ENCODE measurements around the gene GSG1L. TPM values are rescaled to one million over a fixed set of nuclear protein-coding genes. Genes with fewer than 3 reads are reported as not detected.

The GSG1L gene
- under 1 TPM in 1 of 2 donors, not detected in 1; 0.29 TPM for total RNA-seq

DNA sequence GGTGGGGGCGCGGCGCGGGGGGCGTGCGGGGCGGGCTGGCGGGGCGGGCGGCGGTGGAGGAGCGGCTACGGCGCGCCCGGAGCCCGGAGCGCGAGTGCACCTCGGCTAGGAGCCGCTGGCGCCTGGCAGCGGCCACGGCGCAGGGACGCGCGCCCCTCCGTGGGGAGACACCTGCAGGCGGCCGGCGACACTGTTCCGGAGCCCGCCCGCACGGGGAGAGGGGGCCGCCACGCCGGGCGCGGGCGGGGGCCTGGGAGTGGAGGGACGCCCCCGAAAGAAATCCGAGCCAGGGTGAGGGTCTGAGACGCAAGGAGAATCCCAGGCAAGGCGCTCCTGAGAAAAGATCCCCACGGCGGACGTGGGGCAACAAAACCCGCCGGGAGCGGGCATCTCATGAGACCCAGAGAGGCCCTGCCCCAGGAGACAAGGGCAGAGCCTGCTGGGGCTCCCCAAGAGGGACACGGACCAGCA, at the start of gene GSG1L:
TSS of gene GSG1L (minus strand) at position 124 of the 471 bp plus-strand sequence. CDS start 290 bp downstream, outside the sequence.
- Mint-ChIP-seq H3K9me3 (no peaks in the 10 kb centered on the region), H3K4me1 (no peaks in the 10 kb centered on the region), H3K27ac (no peak within 1 kb of the TSS), H3K4me3 (no peak within 1 kb of the TSS), H3K36me3 (ENCODE audit: low read depth) (no peaks in the 10 kb centered on the region), H3K27me3 (peaks cover 34% of the 10 kb centered on the region)
- no peak for ATAC-seq (replicated peaks)

DNA sequence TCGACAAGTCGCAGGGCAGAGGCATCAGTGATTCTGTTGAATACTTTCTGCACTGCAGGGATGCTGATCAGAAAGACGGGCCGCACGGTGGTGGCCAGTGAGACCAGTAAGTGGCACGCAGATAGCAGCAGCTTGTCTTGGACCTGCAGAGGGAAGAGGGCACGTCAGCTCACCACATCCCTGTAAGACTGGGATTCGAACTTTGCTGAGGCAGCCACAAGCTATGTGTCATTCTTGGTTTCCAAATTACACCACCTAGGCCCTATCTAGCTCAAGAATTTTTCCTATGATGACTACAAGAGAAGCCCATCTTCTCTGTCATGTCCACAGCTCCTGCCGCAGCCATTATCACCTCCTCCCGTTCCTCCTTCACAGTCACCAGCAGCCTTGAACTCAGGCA, 49.4 kb upstream of the GSG1L start:
- ATAC-seq (replicated peaks) = peak; percentile 97
- Mint-ChIP-seq H3K4me1 (peaks cover 20% of the 10 kb centered on the region), H3K4me3 (peak overlapping the region; percentile 52), H3K27ac (peak overlapping the region; percentile 78), H3K36me3 (ENCODE audit: low read depth) (peaks cover 99% of the 10 kb centered on the region), H3K9me3 (no peaks in the 10 kb centered on the region), H3K27me3 (no peaks in the 10 kb centered on the region)

DNA sequence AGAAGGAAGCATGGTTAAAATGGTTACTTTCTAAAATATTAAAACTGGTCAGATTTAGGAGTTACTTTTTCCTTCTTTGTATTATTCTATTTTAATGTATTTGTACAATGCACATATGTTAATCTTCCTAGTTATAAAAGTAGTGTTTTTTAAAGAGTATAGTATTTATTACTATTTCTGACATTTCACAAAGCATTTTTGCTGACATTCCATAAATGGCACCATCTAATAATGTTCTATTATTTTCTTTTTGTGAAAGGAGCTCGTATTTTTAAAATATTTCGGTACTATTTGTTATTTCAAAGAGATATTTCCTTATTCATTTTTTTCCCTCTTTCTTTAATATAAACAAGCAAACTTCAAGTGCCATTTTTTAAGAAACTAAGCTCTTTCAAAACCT, 47.5 kb upstream of the GSG1L start:
- Mint-ChIP-seq H3K4me1 (peaks cover 20% of the 10 kb centered on the region), H3K4me3 (no peak overlapping the region), H3K27ac (peak overlapping the region; percentile 78), H3K9me3 (no peaks in the 10 kb centered on the region), H3K36me3 (ENCODE audit: low read depth) (peaks cover 99% of the 10 kb centered on the region), H3K27me3 (no peaks in the 10 kb centered on the region)
- ATAC-seq (replicated peaks) = no peak

DNA sequence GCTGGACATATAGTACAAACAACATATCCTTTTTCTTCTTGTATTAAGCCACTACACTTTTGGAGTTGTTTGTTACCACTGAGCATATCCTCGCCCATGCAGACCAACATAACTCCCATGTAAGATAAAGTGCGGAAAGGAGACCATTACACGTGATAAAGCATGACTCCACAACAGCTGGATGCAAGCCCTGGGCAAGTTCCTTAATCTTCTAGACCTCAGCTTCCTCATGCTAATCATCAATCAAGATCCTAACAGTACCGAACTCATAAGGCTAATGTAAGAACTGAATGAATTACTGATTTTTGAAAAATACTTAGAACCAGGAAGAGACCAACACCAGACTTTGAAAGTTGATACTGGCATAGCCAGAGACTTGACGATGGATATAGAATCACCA, 47.0 kb upstream of the GSG1L start:
- no peaks in the 10 kb centered on the region for H3K9me3 Mint-ChIP-seq
- H3K4me3 Mint-ChIP-seq = no peak overlapping the region
- peak overlapping the region; percentile 78 for H3K27ac Mint-ChIP-seq
- H3K36me3 Mint-ChIP-seq (ENCODE audit: low read depth) = peaks cover 99% of the 10 kb centered on the region
- ATAC-seq (replicated peaks) = no peak
- no peaks in the 10 kb centered on the region for H3K27me3 Mint-ChIP-seq
- H3K4me1 Mint-ChIP-seq = peaks cover 20% of the 10 kb centered on the region

DNA sequence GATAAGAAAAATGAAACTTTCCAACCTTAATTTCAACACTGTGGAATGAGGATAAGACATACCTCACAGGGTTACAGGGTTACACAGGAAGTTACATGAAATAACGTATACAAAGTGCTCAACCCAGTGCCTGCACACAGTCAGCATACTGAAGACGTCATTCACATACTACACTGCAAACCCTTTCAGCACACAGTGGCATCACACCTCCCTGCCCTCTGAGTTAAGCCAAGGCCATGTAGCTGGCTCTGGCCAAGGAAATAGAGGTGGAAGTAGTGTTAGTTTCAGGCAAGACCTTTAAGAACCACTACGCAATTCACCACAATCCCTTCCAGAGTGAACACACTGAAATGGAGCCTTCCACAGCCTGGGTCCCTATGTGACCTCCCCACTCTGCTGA, 46.6 kb upstream of the GSG1L start:
- peaks cover 99% of the 10 kb centered on the region for H3K36me3 Mint-ChIP-seq (ENCODE audit: low read depth)
- H3K27ac Mint-ChIP-seq = peak overlapping the region; percentile 78
- no peak for ATAC-seq (replicated peaks)

DNA sequence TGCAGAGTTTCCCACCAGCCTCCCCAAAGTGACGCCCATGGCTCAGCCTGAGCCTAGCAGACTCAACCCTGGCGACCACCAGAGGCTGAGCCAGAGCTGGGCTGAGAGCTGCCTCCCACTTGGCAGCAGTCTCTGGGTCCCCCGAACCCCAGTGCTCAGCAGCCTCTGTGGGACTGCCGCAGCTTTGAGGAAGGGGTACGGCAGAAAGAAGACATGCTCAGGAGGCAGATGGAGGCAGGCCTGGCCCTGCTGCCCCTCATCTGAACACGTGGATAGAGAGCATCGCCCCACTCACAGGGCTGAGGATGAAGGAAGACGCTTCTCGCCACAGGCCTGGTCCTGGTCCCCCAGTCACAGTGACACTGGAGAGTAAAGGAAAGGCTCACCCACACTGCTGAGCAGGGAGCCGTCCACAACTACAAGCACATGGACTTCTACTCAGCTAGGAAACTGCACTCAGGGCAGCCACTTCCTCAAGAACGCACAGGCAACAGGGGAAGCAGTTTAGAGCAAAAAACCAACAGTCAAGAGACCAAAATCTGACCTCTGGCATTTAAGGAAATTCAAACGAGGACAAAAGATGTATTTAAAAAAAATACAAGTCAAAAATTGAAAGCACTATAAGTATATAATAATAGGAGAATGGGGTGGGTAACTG, 45.2 kb upstream of the GSG1L start:
- Mint-ChIP-seq H3K36me3 (ENCODE audit: low read depth) (peaks cover 99% of the 10 kb centered on the region), H3K27me3 (no peaks in the 10 kb centered on the region), H3K4me3 (no peak overlapping the region), H3K9me3 (no peaks in the 10 kb centered on the region), H3K4me1 (peaks cover 17% of the 10 kb centered on the region), H3K27ac (peak overlapping the region; percentile 78)
- no peak for ATAC-seq (replicated peaks)

More for the DNA sequence above, 46.6 kb upstream of the GSG1L start:
- peaks cover 19% of the 10 kb centered on the region for H3K4me1 Mint-ChIP-seq
- no peaks in the 10 kb centered on the region for H3K9me3 Mint-ChIP-seq
- no peaks in the 10 kb centered on the region for H3K27me3 Mint-ChIP-seq
- H3K4me3 Mint-ChIP-seq = no peak overlapping the region

DNA sequence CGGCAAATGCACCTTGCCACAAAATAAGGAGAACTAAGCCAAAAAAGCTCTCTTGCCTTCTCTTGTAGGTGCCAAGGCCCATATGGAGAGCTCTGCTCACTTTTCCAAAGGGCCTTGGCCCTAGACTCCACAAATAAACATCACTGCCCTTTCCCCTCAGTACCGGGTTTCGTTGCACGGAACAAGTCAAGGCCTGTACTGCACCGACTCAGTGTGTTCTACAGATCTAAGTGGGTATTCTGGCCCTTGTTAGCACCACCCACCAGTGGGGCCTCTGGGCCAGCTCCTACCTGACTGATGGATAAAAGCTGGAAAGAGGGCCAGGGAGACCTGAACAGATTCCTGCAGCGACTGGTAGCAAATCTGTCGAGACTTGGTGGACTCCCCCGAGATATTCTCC, 43.7 kb upstream of the GSG1L start:
- Mint-ChIP-seq H3K4me1 (peaks cover 11% of the 10 kb centered on the region), H3K27me3 (no peaks in the 10 kb centered on the region), H3K36me3 (ENCODE audit: low read depth) (peaks cover 100% of the 10 kb centered on the region), H3K27ac (peak overlapping the region; percentile 56), H3K4me3 (no peak overlapping the region), H3K9me3 (no peaks in the 10 kb centered on the region)
- ATAC-seq (replicated peaks) = no peak

DNA sequence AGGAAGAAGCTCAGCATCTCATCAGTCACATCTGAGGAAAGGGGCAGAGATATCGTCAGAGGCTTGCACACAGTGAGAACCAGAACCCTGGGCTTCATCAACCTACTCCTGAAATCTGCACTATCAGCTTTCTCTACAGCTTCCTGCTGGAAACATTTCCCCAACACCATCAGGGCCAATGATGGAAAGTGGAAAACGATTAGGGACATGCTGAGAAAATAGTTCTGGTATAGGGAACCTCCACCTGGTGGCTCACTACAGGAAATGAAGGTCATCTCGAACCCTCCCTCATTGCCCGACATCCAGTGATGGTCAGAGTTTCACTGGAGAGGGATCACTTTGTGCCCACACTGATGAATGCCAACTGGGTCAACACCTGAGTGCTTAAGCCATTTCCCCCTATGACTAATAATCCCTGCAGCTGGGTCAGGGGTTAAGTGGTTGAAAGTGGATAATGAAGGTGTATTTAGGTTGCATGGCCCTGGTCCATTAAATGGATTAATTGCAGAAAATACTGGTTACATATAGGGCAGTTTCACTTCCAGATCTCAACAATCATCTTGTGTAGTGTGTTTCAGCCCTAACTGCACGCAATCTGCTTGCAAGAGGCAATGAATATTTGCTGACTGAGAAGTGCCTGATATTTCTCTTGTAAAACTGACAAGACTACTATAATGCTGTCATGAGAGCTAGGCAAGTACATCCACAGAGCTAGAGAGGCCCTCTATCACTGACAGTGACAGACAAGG, 43.1 kb upstream of the GSG1L start:
- Mint-ChIP-seq H3K27me3 (no peaks in the 10 kb centered on the region), H3K4me3 (no peak overlapping the region), H3K9me3 (no peaks in the 10 kb centered on the region), H3K27ac (peak overlapping the region; percentile 56), H3K36me3 (ENCODE audit: low read depth) (peaks cover 100% of the 10 kb centered on the region), H3K4me1 (peaks cover 11% of the 10 kb centered on the region)
- peak; percentile 9 for ATAC-seq (replicated peaks)

DNA sequence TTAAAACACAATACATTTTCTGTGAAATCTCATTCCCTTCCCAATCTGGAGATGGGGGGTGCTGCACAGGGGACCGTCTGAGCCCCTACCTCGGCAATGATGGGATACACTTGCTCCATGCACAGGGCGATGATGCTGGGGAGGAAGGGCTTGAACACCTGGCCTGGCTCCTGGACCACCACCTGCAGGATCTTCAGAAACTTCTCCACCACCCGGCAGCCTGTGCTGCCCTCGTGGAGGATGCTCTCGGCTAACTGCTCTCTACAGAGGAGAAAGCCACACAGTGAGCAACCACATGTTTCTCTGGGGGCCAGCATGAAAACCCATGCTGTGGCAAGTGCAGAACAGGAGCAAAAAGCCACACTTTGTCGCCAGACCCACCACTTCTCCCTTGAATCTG, 42.4 kb upstream of the GSG1L start:
- no peak for ATAC-seq (replicated peaks)
- no peaks in the 10 kb centered on the region for H3K9me3 Mint-ChIP-seq

DNA sequence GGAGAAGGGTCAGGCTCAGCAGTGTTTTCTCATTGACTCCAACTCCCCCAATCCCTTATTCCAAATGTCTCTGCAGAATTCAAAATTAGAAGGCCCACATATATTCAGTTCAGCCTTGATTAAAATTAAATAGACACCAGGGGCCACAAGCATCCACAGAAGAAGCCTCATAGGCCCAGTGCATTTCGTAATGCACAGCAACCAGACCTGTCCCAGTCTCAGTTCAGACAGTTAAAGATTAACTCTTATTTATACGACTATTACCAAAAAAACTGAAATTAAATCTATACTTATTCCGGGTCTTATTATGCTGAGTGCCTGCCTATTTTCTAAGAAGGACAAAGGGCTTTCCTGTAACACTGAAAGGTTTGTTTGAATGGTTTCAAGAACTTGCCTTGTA, 41.8 kb upstream of the GSG1L start:
- Mint-ChIP-seq H3K4me1 (peaks cover 8% of the 10 kb centered on the region), H3K27ac (peak overlapping the region; percentile 51), H3K4me3 (no peak overlapping the region), H3K27me3 (no peaks in the 10 kb centered on the region), H3K9me3 (no peaks in the 10 kb centered on the region), H3K36me3 (ENCODE audit: low read depth) (peaks cover 100% of the 10 kb centered on the region)
- ATAC-seq (replicated peaks) = no peak

More for the DNA sequence above, 42.4 kb upstream of the GSG1L start:
- H3K27me3 Mint-ChIP-seq = no peaks in the 10 kb centered on the region
- peaks cover 11% of the 10 kb centered on the region for H3K4me1 Mint-ChIP-seq
- H3K27ac Mint-ChIP-seq = peak overlapping the region; percentile 51
- peaks cover 100% of the 10 kb centered on the region for H3K36me3 Mint-ChIP-seq (ENCODE audit: low read depth)
- no peak overlapping the region for H3K4me3 Mint-ChIP-seq

DNA sequence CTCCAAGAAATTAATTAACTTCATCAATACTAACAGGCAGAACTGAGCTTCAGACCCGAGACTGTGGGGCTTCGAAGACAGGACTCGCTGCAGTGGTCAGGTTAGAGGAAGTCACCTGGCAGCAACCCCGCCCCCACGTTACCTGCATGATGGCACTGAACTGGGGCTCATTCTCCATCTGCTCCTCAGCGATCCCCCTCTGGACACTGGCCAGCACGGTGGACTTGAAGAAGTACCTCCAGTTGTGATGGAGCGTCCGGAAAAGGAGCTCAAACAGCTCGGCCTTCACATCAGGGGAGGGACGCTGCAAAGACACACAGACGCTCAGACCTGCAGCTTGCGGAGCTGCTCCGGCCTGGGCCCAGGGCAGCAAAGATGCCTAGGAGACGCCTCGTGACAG, 40.9 kb upstream of the GSG1L start:
- no peaks in the 10 kb centered on the region for H3K9me3 Mint-ChIP-seq
- H3K4me1 Mint-ChIP-seq = peaks cover 6% of the 10 kb centered on the region
- no peaks in the 10 kb centered on the region for H3K27me3 Mint-ChIP-seq
- H3K27ac Mint-ChIP-seq = no peak overlapping the region
- ATAC-seq (replicated peaks) = no peak
- H3K36me3 Mint-ChIP-seq (ENCODE audit: low read depth) = peaks cover 100% of the 10 kb centered on the region
- H3K4me3 Mint-ChIP-seq = no peak overlapping the region

DNA sequence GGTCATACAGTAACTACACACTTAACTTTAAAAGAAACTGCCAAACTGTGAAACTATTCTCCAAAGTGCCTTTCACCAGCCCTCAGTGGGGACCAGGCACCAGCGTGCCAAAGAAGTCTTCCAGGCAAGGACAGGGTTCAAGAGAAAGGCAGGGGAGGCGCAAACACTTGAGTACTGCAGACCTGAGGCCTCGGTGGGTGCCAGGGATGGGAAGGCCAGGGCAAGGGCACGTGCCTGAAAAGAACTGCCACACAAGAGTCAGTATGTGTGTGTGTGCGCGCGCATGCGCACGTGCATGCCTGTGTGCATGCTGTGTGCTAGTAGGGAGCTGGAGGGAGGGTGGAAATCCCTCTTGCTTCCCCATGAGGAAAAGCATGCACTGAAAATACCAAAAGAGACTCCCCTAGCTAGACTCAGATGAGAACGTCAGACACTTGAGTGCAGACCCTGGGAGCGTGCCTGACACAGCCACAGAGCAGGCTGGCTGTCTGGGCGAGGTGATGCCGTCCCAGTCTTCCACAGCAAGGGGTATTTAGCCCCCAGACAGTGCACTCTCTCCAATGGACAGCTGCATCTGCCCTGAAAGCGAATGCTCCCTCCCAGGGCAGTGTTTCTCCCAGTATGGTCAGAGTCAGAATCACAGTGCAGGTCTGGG, 40.1 kb upstream of the GSG1L start:
- no peaks in the 10 kb centered on the region for H3K9me3 Mint-ChIP-seq
- H3K36me3 Mint-ChIP-seq (ENCODE audit: low read depth) = peaks cover 100% of the 10 kb centered on the region
- ATAC-seq (replicated peaks) = no peak
- no peaks in the 10 kb centered on the region for H3K27me3 Mint-ChIP-seq
- no peak overlapping the region for H3K27ac Mint-ChIP-seq
- H3K4me1 Mint-ChIP-seq = peaks cover 4% of the 10 kb centered on the region
- H3K4me3 Mint-ChIP-seq = no peak overlapping the region

DNA sequence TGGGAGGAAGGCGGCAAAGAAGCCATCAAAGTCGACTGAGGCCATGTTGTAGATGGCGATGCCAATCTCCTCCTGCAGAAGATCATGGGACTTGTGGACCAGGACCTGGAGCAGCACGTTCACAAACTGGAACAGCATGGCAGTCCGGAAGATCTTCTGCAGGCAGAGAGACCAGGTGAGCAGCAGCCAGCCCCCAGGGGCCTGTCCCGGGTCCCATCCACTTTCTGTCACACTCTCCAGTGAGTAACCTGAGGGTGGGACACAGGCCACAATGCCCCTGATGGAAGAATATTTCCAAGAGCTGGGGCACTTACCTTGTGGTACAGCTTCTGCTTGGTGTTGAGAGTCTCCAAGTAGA, 38.0 kb upstream of the GSG1L start:
- Mint-ChIP-seq H3K27me3 (no peaks in the 10 kb centered on the region), H3K4me1 (peaks cover 4% of the 10 kb centered on the region), H3K27ac (no peak overlapping the region), H3K4me3 (no peak overlapping the region), H3K9me3 (no peaks in the 10 kb centered on the region), H3K36me3 (ENCODE audit: low read depth) (peaks cover 100% of the 10 kb centered on the region)
- ATAC-seq (replicated peaks) = no peak

DNA sequence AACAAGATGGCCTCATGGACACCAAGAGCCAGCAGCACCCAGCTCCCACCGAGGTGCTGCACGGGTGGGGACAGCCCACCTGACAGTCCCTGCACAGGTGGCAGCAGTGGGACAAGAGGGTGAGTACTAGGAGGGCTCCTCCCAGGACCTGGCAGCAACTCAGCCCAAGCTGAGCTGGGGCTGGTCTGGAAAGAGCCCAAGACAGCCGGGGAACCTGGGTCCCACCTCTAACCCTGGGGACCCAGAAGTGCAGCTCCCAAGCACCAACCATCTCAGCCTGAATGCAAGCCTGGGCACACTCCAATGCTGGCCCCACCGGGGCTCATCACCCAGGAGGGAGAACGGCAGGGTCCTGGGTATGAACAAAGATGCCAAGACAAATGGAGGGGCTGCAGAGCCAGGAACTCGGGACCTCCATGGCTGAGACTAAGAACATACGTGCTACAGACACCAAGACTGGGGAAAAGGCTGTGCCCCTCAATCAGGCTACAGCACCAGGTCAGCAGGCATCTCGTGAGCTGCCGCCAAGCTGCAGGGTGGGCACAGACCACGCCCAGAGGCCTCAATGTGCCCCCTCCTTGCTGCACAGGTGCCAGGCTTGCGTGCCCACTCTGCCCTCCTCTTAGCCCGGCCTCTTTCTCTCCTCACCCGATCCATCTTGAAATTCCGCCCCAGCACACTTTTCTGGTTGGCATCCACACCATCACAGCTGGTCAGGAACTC, 37.5 kb upstream of the GSG1L start:
- no peak for ATAC-seq (replicated peaks)
- H3K27me3 Mint-ChIP-seq = no peaks in the 10 kb centered on the region
- H3K9me3 Mint-ChIP-seq = no peaks in the 10 kb centered on the region
- H3K4me3 Mint-ChIP-seq = no peak overlapping the region
- H3K27ac Mint-ChIP-seq = no peak overlapping the region
- peaks cover 98% of the 10 kb centered on the region for H3K36me3 Mint-ChIP-seq (ENCODE audit: low read depth)
- H3K4me1 Mint-ChIP-seq = peaks cover 4% of the 10 kb centered on the region

All from activated T-helper 17 cell treated with anti-CD3 and anti-CD28 coated beads, Interleukin-2, amount 50 U/mL, for 72 hours (primary cell).